ENCODE data around the gene F13B.

Gene F13B

GRCh38 chr1:197093226-197093885 lies 26.3 kb upstream of the F13B start:
- FAIRE-seq (no peak), DNase-seq (ENCODE audit: insufficient read length, low spot score) (no peak)
- TF ChIP-seq POLR2A (IDR thresholded peaks at IDR 0.05; ENCODE audit: low read depth, low read length) (no peak), POLR2AphosphoS5 (IDR thresholded peaks at IDR 0.05; ENCODE audit: low read depth, low read length) (no peak), PAX5 (IDR thresholded peaks at IDR 0.05; ENCODE audit: insufficient read depth, low read length, severe bottlenecking) (no peak), TAF1 (IDR thresholded peaks at IDR 0.05; ENCODE audit: low read depth, low read length) (no peak), SPI1 (IDR thresholded peaks at IDR 0.05; ENCODE audit: low read depth, low read length) (no peak), POU2F2 (IDR thresholded peaks at IDR 0.05; ENCODE audit: low read depth, low read length) (no peak)

- no peak for TF ChIP-seq POLR2AphosphoS5 (IDR thresholded peaks at IDR 0.05; ENCODE audit: low read depth, low read length)
- no peak for TF ChIP-seq POLR2A (IDR thresholded peaks at IDR 0.05; ENCODE audit: low read depth, low read length)
- TF ChIP-seq POU2F2 (IDR thresholded peaks at IDR 0.05; ENCODE audit: low read depth, low read length): no peak
- TF ChIP-seq PAX5 (IDR thresholded peaks at IDR 0.05; ENCODE audit: insufficient read depth, low read length, severe bottlenecking): no peak
- TF ChIP-seq SPI1 (IDR thresholded peaks at IDR 0.05; ENCODE audit: low read depth, low read length): peak; percentile 41; the same call in 1 of the 2 replicates
- FAIRE-seq: no peak
- no peak for DNase-seq (ENCODE audit: insufficient read length, low spot score)
Measured at GRCh38 chr1:197092491-197093023, 25.5 kb upstream of the F13B start.

- FAIRE-seq (no peak), DNase-seq (ENCODE audit: insufficient read length, low spot score) (no peak)
- TF ChIP-seq POU2F2 (IDR thresholded peaks at IDR 0.05; ENCODE audit: low read depth, low read length) (no peak), TAF1 (IDR thresholded peaks at IDR 0.05; ENCODE audit: low read depth, low read length) (no peak), PAX5 (IDR thresholded peaks at IDR 0.05; ENCODE audit: insufficient read depth, low read length, severe bottlenecking) (no peak), POLR2AphosphoS5 (IDR thresholded peaks at IDR 0.05; ENCODE audit: low read depth, low read length) (no peak), SPI1 (IDR thresholded peaks at IDR 0.05; ENCODE audit: low read depth, low read length) (no peak), POLR2A (IDR thresholded peaks at IDR 0.05; ENCODE audit: low read depth, low read length) (no peak)
Measured at GRCh38 chr1:197083474-197083873, 16.4 kb upstream of the F13B start.

GRCh38 chr1:197081117-197081753 lies 14.2 kb upstream of the F13B start:
- no peak for DNase-seq (ENCODE audit: insufficient read length, low spot score)

GRCh38 chr1:197080323-197080722 lies 13.3 kb upstream of the F13B start:
- FAIRE-seq (no peak), DNase-seq (ENCODE audit: insufficient read length, low spot score) (no peak)
- TF ChIP-seq POU2F2 (IDR thresholded peaks at IDR 0.05; ENCODE audit: low read depth, low read length): no peak
- TF ChIP-seq POLR2A (IDR thresholded peaks at IDR 0.05; ENCODE audit: low read depth, low read length): no peak
- TF ChIP-seq PAX5 (IDR thresholded peaks at IDR 0.05; ENCODE audit: insufficient read depth, low read length, severe bottlenecking): no peak
- no peak for TF ChIP-seq TAF1 (IDR thresholded peaks at IDR 0.05; ENCODE audit: low read depth, low read length)
- no peak for TF ChIP-seq SPI1 (IDR thresholded peaks at IDR 0.05; ENCODE audit: low read depth, low read length)
- no peak for TF ChIP-seq POLR2AphosphoS5 (IDR thresholded peaks at IDR 0.05; ENCODE audit: low read depth, low read length)

More at GRCh38 chr1:197081117-197081753, 14.2 kb upstream of the F13B start:
- TF ChIP-seq POLR2AphosphoS5 (IDR thresholded peaks at IDR 0.05; ENCODE audit: low read depth, low read length): no peak
- TF ChIP-seq POLR2A (IDR thresholded peaks at IDR 0.05; ENCODE audit: low read depth, low read length): no peak
- no peak for TF ChIP-seq POU2F2 (IDR thresholded peaks at IDR 0.05; ENCODE audit: low read depth, low read length)
- TF ChIP-seq SPI1 (IDR thresholded peaks at IDR 0.05; ENCODE audit: low read depth, low read length): no peak
- no peak for TF ChIP-seq PAX5 (IDR thresholded peaks at IDR 0.05; ENCODE audit: insufficient read depth, low read length, severe bottlenecking)
- TF ChIP-seq TAF1 (IDR thresholded peaks at IDR 0.05; ENCODE audit: low read depth, low read length): no peak
- FAIRE-seq: no peak

GRCh38 chr1:197076585-197076984 lies 9.5 kb upstream of the F13B start:
- TF ChIP-seq POLR2AphosphoS5 (IDR thresholded peaks at IDR 0.05; ENCODE audit: low read depth, low read length) (no peak), SPI1 (IDR thresholded peaks at IDR 0.05; ENCODE audit: low read depth, low read length) (no peak), TAF1 (IDR thresholded peaks at IDR 0.05; ENCODE audit: low read depth, low read length) (no peak), PAX5 (IDR thresholded peaks at IDR 0.05; ENCODE audit: insufficient read depth, low read length, severe bottlenecking) (no peak), POLR2A (IDR thresholded peaks at IDR 0.05; ENCODE audit: low read depth, low read length) (no peak), POU2F2 (IDR thresholded peaks at IDR 0.05; ENCODE audit: low read depth, low read length) (no peak)
- no peak for FAIRE-seq
- no peak for DNase-seq (ENCODE audit: insufficient read length, low spot score)

GRCh38 chr1:197073978-197074377 lies 6.9 kb upstream of the F13B start:
- DNase-seq (ENCODE audit: insufficient read length, low spot score): no peak
- TF ChIP-seq POU2F2 (IDR thresholded peaks at IDR 0.05; ENCODE audit: low read depth, low read length) (no peak), SPI1 (IDR thresholded peaks at IDR 0.05; ENCODE audit: low read depth, low read length) (0 out of 2 replicates have a peak, but pooled peaks have one; percentile 6)
- FAIRE-seq: no peak

- no peak for DNase-seq (ENCODE audit: insufficient read length, low spot score)
- TF ChIP-seq POLR2AphosphoS5 (IDR thresholded peaks at IDR 0.05; ENCODE audit: low read depth, low read length): no peak
- no peak for TF ChIP-seq POLR2A (IDR thresholded peaks at IDR 0.05; ENCODE audit: low read depth, low read length)
- TF ChIP-seq TAF1 (IDR thresholded peaks at IDR 0.05; ENCODE audit: low read depth, low read length): no peak
- TF ChIP-seq SPI1 (IDR thresholded peaks at IDR 0.05; ENCODE audit: low read depth, low read length): no peak
- no peak for FAIRE-seq
Measured at GRCh38 chr1:197067457-197067818, 378 bp upstream of the F13B start.

GRCh38 chr1:197066277-197066676 lies 783 bp downstream of the F13B start:
- no peak for DNase-seq (ENCODE audit: insufficient read length, low spot score)
- FAIRE-seq: no peak
- TF ChIP-seq POLR2A (IDR thresholded peaks at IDR 0.05; ENCODE audit: low read depth, low read length): no peak
- no peak for TF ChIP-seq POU2F2 (IDR thresholded peaks at IDR 0.05; ENCODE audit: low read depth, low read length)
- no peak for TF ChIP-seq TAF1 (IDR thresholded peaks at IDR 0.05; ENCODE audit: low read depth, low read length)
- TF ChIP-seq POLR2AphosphoS5 (IDR thresholded peaks at IDR 0.05; ENCODE audit: low read depth, low read length): no peak

- FAIRE-seq: no peak
- DNase-seq (ENCODE audit: insufficient read length, low spot score): no peak
- TF ChIP-seq POLR2AphosphoS5 (IDR thresholded peaks at IDR 0.05; ENCODE audit: low read depth, low read length): no peak
- no peak for TF ChIP-seq TAF1 (IDR thresholded peaks at IDR 0.05; ENCODE audit: low read depth, low read length)
- no peak for TF ChIP-seq PAX5 (IDR thresholded peaks at IDR 0.05; ENCODE audit: insufficient read depth, low read length, severe bottlenecking)
- TF ChIP-seq POLR2A (IDR thresholded peaks at IDR 0.05; ENCODE audit: low read depth, low read length): no peak
- TF ChIP-seq SPI1 (IDR thresholded peaks at IDR 0.05; ENCODE audit: low read depth, low read length): no peak
- no peak for TF ChIP-seq POU2F2 (IDR thresholded peaks at IDR 0.05; ENCODE audit: low read depth, low read length)
Measured at GRCh38 chr1:197065559-197065958, 1.5 kb downstream of the F13B start.

Data from GM12891 (cell line).